ENCODE measurements around the gene VEZF1.
"Not testable (repeated sequence)": the region's sequence is repeated elsewhere in the genome, so short reads cannot be mapped to it uniquely, and the experiment has no call there.

Gene VEZF1

GRCh38 chr17:57963149-57963511, 24.9 kb downstream of the VEZF1 start:
- no peak overlapping the region for H3K4me3 ChIP-seq (ENCODE audit: low read length)
- DNase-seq (ENCODE audit: low read depth): no peak
- no peak for TF ChIP-seq CTCF (IDR thresholded peaks at IDR 0.05; ENCODE audit: insufficient read depth, low read depth, low read length, missing control alignments)

GRCh38 chr17:57962279-57963148, 25.5 kb downstream of the VEZF1 start:
- H3K4me3 ChIP-seq (ENCODE audit: low read length): no peak overlapping the region
- no peak for DNase-seq (ENCODE audit: low read depth)
- no peak for TF ChIP-seq CTCF (IDR thresholded peaks at IDR 0.05; ENCODE audit: insufficient read depth, low read depth, low read length, missing control alignments)

GRCh38 chr17:57959929-57960328, 28.1 kb downstream of the VEZF1 start:
- H3K4me3 ChIP-seq (ENCODE audit: low read length): no peak overlapping the region
- DNase-seq (ENCODE audit: low read depth): no peak
- no peak for TF ChIP-seq CTCF (IDR thresholded peaks at IDR 0.05; ENCODE audit: insufficient read depth, low read depth, low read length, missing control alignments)

- DNase-seq (ENCODE audit: low read depth); H3K4me3 ChIP-seq (ENCODE audit: low read length): not testable (repeated sequence)
Measured at GRCh38 chr17:57958391-57958790, 29.7 kb downstream of the VEZF1 start.

- H3K4me3 ChIP-seq (ENCODE audit: low read length): no peak overlapping the region
- TF ChIP-seq CTCF (IDR thresholded peaks at IDR 0.05; ENCODE audit: insufficient read depth, low read depth, low read length, missing control alignments): no peak
- no peak for DNase-seq (ENCODE audit: low read depth)
Measured at GRCh38 chr17:57957886-57958285, 30.2 kb downstream of the VEZF1 start.

- no peak for TF ChIP-seq CTCF (IDR thresholded peaks at IDR 0.05; ENCODE audit: insufficient read depth, low read depth, low read length, missing control alignments)
- H3K4me3 ChIP-seq (ENCODE audit: low read length): no peak overlapping the region
- DNase-seq (ENCODE audit: low read depth): no peak
Measured at GRCh38 chr17:57957120-57957850, 30.8 kb downstream of the VEZF1 start.

- TF ChIP-seq CTCF (IDR thresholded peaks at IDR 0.05; ENCODE audit: insufficient read depth, low read depth, low read length, missing control alignments): no peak
- no peak for DNase-seq (ENCODE audit: low read depth)
- no peak overlapping the region for H3K4me3 ChIP-seq (ENCODE audit: low read length)
Measured at GRCh38 chr17:57956291-57957119, 31.5 kb downstream of the VEZF1 start.

Data from epithelial cell of esophagus (primary cell).